ENCODE measurements around the gene PTPRD.

PTPRD gene

GRCh38 chr9:9614607-9615006 lies 998.2 kb downstream of the PTPRD start:
- H3K4me3 ChIP-seq (ENCODE audit: low read depth, low read length), result no peak overlapping the region
- no peak for TF ChIP-seq CTCF (IDR thresholded peaks at IDR 0.05; ENCODE audit: low read depth, low read length, missing control alignments)
- in situ Hi-C loops (cut with HindIII; ENCODE audit: low sequenced_read_pairs), result no loop called here
- no peak for DNase-seq (ENCODE audit: low read depth)

GRCh38 chr9:9612755-9613154 lies 1000.0 kb downstream of the PTPRD start:
- TF ChIP-seq CTCF (IDR thresholded peaks at IDR 0.05; ENCODE audit: low read depth, low read length, missing control alignments), result no peak

GRCh38 chr9:9612270-9612669 lies 1000.5 kb downstream of the PTPRD start:
- no peak overlapping the region for H3K4me3 ChIP-seq (ENCODE audit: low read depth, low read length)
- no peak for TF ChIP-seq CTCF (IDR thresholded peaks at IDR 0.05; ENCODE audit: low read depth, low read length, missing control alignments)
- DNase-seq (ENCODE audit: low read depth), result no peak
- in situ Hi-C loops (cut with HindIII; ENCODE audit: low sequenced_read_pairs), result no loop called here

More at GRCh38 chr9:9612755-9613154, 1000.0 kb downstream of the PTPRD start:
- in situ Hi-C loops (cut with HindIII; ENCODE audit: low sequenced_read_pairs), result no loop called here
- no peak overlapping the region for H3K4me3 ChIP-seq (ENCODE audit: low read depth, low read length)
- DNase-seq (ENCODE audit: low read depth), result no peak

- in situ Hi-C loops (cut with HindIII; ENCODE audit: low sequenced_read_pairs), result no loop called here
- TF ChIP-seq CTCF (IDR thresholded peaks at IDR 0.05; ENCODE audit: low read depth, low read length, missing control alignments), result no peak
- DNase-seq (ENCODE audit: low read depth), result no peak
- H3K4me3 ChIP-seq (ENCODE audit: low read depth, low read length), result no peak overlapping the region
Measured at GRCh38 chr9:9605681-9606080, 1007.1 kb downstream of the PTPRD start.

GRCh38 chr9:9603345-9603744 lies 1009.5 kb downstream of the PTPRD start:
- no peak for TF ChIP-seq CTCF (IDR thresholded peaks at IDR 0.05; ENCODE audit: low read depth, low read length, missing control alignments)
- DNase-seq (ENCODE audit: low read depth), result no peak
- in situ Hi-C loops (cut with HindIII; ENCODE audit: low sequenced_read_pairs), result no loop called here
- no peak overlapping the region for H3K4me3 ChIP-seq (ENCODE audit: low read depth, low read length)

- DNase-seq (ENCODE audit: low read depth), result no peak
- in situ Hi-C loops (cut with HindIII; ENCODE audit: low sequenced_read_pairs), result no loop called here
- no peak for TF ChIP-seq CTCF (IDR thresholded peaks at IDR 0.05; ENCODE audit: low read depth, low read length, missing control alignments)
- no peak overlapping the region for H3K4me3 ChIP-seq (ENCODE audit: low read depth, low read length)
Measured at GRCh38 chr9:9598723-9599122, 1014.1 kb downstream of the PTPRD start.

GRCh38 chr9:9592104-9592503 lies 1020.7 kb downstream of the PTPRD start:
- H3K4me3 ChIP-seq (ENCODE audit: low read depth, low read length), result no peak overlapping the region
- DNase-seq (ENCODE audit: low read depth), result no peak
- in situ Hi-C loops (cut with HindIII; ENCODE audit: low sequenced_read_pairs), result no loop called here
- TF ChIP-seq CTCF (IDR thresholded peaks at IDR 0.05; ENCODE audit: low read depth, low read length, missing control alignments), result no peak
